Astrocyte (in vitro differentiated cells and primary cell): ENCODE data around the gene GABRE.

Experiments
- CTCF ChIP-seq: IDR thresholded peaks from 2 replicates; pipeline ENCODE4 v1.5.1; 2011; ENCODE audit warnings: low read depth, mild to moderate bottlenecking, inconsistent platforms, low read length, moderate library complexity; ENCODE audit not compliant: insufficient read depth
- EZH2 ChIP-seq: IDR thresholded peaks from 2 replicates; pipeline ENCODE4 v1.6.1; 2012; ENCODE audit warnings: mild to moderate bottlenecking, low read length, inconsistent platforms; ENCODE audit not compliant: insufficient read depth

- TF ChIP-seq CTCF = no peak
- no peak for TF ChIP-seq EZH2
These were observed 54.9 kb downstream of the GABRE start for GRCh38 chrX:151919610-151920009.
